NCI-H1105 (cell line): ENCODE measurements around the gene LPIN1.
A peak's percentile ranks its signal among the peaks of the same experiment; 100 is the strongest.

ENCODE experiments used
- DNase-seq: peaks from one replicate; lab custom pipeline; 2025; lab: John Stamatoyannopoulos, UW

The LPIN1 gene

GRCh38 chr2:11866358-11867335, 120.2 kb downstream of the LPIN1 start:
- DNase-seq = no peak

DNA sequence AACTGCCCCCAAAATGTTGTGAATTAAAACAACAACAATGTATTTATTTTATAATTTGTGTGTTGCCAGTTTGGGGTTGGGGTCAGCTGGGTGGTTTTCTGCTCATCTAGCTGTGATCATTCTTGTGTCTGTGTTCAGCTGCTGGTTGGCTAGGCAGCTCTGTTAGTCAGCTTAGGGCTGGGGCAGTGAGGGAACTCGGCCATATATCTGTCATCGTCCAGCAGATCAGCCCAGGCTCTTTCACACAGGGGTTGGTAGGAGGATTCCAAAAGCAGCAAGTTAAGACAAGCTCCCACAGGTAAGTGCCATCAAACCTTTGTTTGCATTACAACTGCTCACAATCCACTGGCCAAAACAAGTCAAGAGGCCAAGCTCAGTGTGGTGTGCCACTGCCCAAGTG, 121.5 kb downstream of the LPIN1 start:
- DNase-seq = no peak

DNA sequence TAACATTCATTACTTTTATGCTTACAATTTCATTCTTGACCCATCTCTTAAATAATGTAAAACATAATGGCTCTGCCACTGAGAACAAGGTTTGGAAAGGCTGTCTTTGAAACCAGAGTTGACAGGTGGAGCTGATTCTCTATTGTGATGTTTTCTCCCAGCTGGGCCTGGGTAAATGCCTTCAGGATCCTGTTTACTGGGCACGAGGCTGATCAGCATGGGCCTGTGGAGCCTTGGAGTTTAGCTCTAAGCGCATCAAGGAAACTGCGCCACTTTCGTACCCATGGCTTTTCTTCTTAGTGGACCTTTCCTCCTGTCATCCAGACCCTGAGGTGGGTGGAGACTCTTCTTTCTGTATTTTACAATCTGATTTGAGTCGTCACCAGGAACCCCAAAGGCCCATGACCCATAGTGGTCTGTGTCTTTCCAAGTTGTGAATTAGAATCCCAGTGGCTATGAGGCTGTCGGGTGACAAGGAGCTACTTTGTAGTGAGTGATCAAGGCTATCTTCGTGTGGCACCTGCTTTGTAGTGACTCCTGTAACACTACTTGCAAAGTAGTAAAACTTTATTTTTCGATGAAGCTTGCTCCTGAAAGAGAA, 123.1 kb downstream of the LPIN1 start:
- no peak for DNase-seq

DNA sequence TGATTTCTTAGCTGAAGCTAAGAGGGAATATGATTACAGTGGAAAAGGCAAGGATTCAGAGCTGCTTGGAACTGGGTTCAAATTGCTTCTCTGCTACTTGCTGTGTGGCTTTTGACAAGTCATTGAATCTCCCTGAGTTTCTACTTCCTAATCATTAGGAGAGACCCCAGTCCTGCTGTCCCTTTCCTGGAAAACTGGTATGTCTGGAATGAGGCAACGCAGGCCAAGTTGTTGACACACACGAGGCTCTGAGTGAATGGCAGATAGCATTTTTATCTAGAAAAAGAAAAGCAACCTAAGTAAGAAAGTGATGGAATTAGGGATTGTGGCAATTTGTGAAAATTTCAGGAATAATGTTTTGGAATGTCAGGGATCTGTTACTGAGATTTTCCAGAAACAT, 123.6 kb downstream of the LPIN1 start:
- DNase-seq = no peak

- no peak for DNase-seq
Observed at GRCh38 chr2:11870584-11870983, 124.2 kb downstream of the LPIN1 start.

GRCh38 chr2:11871421-11871820, 125.0 kb downstream of the LPIN1 start:
- no peak for DNase-seq

DNA sequence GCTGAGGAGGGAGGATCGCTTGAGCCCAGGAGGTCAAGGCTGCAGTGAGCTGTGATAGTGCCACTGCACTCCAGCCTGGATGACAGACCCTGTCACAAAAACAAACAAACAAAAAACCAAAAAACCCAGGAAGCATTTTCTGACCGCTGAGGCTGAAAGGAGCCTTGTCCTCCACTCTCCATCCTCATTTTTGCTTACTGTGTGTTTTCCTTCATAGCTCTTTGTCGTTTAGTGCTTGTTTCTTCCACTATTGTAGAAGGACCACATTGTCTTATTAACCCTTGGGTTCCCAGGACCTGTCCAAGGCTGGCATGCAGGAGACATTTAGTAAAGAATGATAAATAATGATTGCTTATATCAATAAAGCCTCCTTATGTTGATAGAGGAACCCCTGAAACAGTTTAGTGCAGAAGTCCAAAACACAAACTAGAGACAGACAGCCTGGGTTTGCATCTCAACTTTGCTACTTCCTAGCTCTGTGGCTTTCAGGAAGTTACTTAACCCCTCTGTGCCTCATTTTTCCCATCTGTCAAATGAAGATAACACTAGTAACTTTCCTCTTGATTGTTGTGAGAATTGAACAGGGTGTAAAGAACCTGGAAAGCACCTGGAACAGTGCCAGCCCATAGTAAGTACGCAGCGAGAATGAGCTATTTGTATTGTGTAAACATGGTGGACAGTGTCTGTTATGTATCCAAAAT, 126.0 kb downstream of the LPIN1 start:
- DNase-seq = peak; percentile 41

- no peak for DNase-seq
Observed at GRCh38 chr2:11872948-11873269, 126.5 kb downstream of the LPIN1 start.

DNA sequence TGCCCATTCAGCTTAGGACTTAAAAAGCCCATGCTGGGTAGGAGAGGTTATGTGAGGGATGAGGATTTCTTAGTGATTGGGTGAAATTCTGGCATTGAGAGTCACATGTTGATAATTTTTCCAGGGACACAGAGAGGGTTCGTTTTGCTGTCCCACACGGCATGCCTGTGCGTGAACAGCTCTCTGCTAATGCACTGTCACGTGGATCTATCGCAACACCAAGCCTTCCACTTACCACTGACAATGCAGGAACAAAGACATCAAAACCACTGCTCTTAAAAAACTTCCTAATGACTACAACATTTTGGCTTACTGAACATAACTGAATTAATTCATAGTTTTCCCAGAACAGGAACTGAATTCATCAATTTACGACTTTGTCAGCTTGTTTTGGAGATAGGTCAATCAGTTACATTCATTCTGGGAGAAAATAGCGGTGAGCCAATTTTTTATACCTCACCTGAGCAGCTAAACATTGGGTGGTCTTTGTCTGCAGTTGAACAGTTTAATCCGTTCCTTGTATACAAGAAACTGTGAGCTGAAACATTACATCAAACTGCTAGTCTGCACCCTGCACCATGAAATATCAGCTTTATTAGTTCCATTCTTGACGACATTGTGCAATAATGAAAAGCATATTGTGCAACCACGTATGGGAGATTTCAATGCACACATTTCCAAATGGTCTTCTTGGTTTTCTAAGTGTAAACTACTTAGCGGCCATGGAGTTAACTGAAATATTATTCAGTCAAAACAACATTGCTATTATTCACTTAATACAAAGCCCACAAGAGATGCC, 127.1 kb downstream of the LPIN1 start:
- no peak for DNase-seq

GRCh38 chr2:11874861-11875260, 128.4 kb downstream of the LPIN1 start:
- no peak for DNase-seq

DNA sequence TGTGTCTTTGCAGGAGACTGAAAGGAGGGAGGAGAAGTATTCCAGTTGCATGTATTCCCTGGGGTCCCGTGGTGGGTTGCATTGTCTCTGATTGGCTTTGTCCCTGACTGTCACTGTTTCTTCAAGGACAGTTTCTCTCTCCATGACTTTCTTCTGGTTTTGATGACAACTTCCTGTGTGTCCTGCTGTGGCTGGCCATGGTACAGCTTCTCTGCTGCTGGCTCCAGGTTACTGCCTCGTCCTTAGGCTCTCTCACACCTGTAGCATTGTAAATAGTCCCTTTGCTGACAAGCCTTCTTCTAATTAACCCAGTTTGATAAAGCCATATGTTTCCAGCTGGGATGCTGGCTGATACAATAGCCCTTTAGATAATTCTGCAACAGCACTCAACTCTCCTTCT, 129.0 kb downstream of the LPIN1 start:
- no peak for DNase-seq

DNA sequence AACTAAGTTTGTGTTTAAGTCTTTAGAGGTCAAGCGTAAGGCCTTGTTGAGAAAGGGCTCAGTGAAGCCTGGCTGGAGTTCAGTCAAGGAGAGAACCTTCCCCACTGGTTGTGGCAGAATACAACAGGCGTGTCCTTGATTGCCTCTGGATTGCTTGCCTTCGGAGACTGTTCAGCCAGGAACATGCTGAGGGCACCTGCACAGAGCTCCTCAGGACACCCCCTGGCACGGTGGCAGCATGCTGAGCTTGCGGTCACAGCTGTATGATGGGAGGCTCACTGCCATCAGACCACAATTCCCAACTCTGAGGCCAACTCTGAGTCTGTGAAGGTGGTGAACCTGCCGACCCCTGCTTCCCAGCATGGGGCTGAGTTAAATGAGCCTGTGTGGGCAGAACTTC, 130.0 kb downstream of the LPIN1 start:
- DNase-seq = no peak

DNA sequence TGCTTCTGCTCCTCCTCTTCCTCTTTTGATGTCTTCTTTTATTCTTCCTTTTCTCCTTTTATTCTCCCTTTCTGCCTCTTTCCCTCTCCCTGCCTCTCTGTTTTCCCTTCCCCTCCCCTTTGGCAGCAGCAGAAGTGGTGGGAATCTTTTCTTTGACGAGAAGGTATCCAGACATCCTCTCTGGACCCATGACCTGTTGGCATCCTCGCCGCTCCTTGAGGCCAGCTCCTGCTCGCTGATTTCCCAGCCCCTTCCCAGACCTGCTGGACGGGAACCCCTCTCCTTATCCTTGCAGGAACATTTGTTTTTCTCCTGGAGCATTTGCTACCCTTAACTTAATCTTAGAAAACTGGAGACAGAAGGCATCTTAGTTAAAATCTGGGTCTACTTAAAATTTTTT, 130.5 kb downstream of the LPIN1 start:
- DNase-seq = no peak
